Panc1 (cell line): Measurements from ENCODE around the gene PROK1. TPM values are rescaled to one million over a fixed set of nuclear protein-coding genes. Genes with fewer than 3 reads are reported as not detected.

Experiments used
- ATAC-seq: fragments of 200-7000 bp; cut with Tn5 transposase; 2 replicates; pipeline ENCODE4 v1.9.1; 2020; ENCODE audit warnings: mild to moderate bottlenecking, moderate library complexity
- BruUV-seq: library from RNA; stranded (reverse); fragments of 400-500 nt; replicated peaks from 2 replicates; lab custom pipeline; 2021; lab: Mats Ljungman, UMichigan
- CTCF ChIA-PET: fragments of 300-600 bp; sonication (Branson Sonifier 250); formaldehyde crosslinking; loops from one replicate; lab custom pipeline; 2022; ENCODE audit warnings: antibody characterized with exemption; lab: Charles Lee
- POLR2A ChIA-PET: fragments of 300-600 bp; sonication (Branson Sonifier 250); formaldehyde crosslinking; loops from one replicate; lab custom pipeline; 2022; ENCODE audit warnings: antibody characterized with exemption; lab: Charles Lee
- DNase-seq: peaks from one replicate; pipeline ENCODE4 v3.0.0-alpha.2; 2010; ENCODE audit warnings: low read depth, low spot score
- H3K27ac ChIP-seq: 2 replicates; pipeline ENCODE4 v1.5.1; 2011; ENCODE audit warnings: mild to moderate bottlenecking, low read length, inconsistent platforms
- H3K27me3 ChIP-seq: fragments of 200-500 bp; sonication (Bioruptor generic); 2 replicates; pipeline ENCODE4 v1.6.0; 2014; ENCODE audit warnings: low read length, inconsistent platforms; ENCODE audit not compliant: control insufficient read depth, insufficient read depth
- H3K36me3 ChIP-seq: fragments of 200-500 bp; sonication (Bioruptor generic); 2 replicates; pipeline ENCODE4 v1.5.1; 2014; ENCODE audit warnings: inconsistent platforms, mild to moderate bottlenecking, low read length, moderate library complexity; ENCODE audit not compliant: control insufficient read depth, insufficient read depth
- H3K4me1 ChIP-seq: 2 replicates; pipeline ENCODE4 v1.5.1; 2011; ENCODE audit warnings: inconsistent platforms, mild to moderate bottlenecking, low read length, moderate library complexity; ENCODE audit not compliant: control insufficient read depth, insufficient read depth
- H3K4me3 ChIP-seq, 2 experiments: 2 replicates each; pipeline ENCODE4 v1.5.1; 2011 to 2012; ENCODE audit warnings: low read depth in 2 of 2, low read length in 2 of 2, mild to moderate bottlenecking in 2 of 2, inconsistent platforms in 1 of 2, moderate library complexity in 1 of 2
- H3K9me3 ChIP-seq: fragments of 200-500 bp; sonication (Bioruptor generic); 2 replicates; pipeline ENCODE4 v1.5.1; 2014; ENCODE audit warnings: low read depth, mild to moderate bottlenecking, inconsistent platforms, low read length, moderate library complexity; ENCODE audit not compliant: control insufficient read depth, insufficient read depth
- CTCF ChIP-seq: fragments of 450-650 bp; IDR thresholded peaks from 2 replicates; pipeline ENCODE4 v1.5.1; 2017; ENCODE audit warnings: mild to moderate bottlenecking
- POLR2AphosphoS5 ChIP-seq: IDR thresholded peaks from 2 replicates; pipeline ENCODE4 v1.6.1; 2012; ENCODE audit warnings: mild to moderate bottlenecking, low read depth, low read length, moderate library complexity
- SIN3A ChIP-seq: IDR thresholded peaks from 2 replicates; pipeline ENCODE4 v1.6.1; 2012; ENCODE audit warnings: low read depth, mild to moderate bottlenecking, low read length, moderate library complexity, borderline replicate concordance; ENCODE audit not compliant: insufficient read depth
- TCF7L2 ChIP-seq: IDR thresholded peaks from 2 replicates; pipeline ENCODE4 v1.6.1; 2011; ENCODE audit warnings: mild to moderate bottlenecking, low read depth, low read length, inconsistent platforms
- in situ Hi-C: cut with HindIII; loops from 2 replicates; pipeline ENCODE4 v1.10.0; 2016; ENCODE audit warnings: low sequenced_read_pairs, low pct_unique_long_range_greater_than_20kb
- intact Hi-C: fragments of 100-400 bp; cut with micrococcal nuclease; formaldehyde crosslinking; loops from one replicate; pipeline ENCODE4 v1.10.0; 2022; ENCODE audit not compliant: unreplicated experiment
- total RNA-seq: library from RNA; stranded (reverse); gene quantifications from one replicate; pipeline ENCODE4 v1.2.1, GENCODE V29; 2021; ENCODE audit not compliant: unreplicated experiment
- TF ChIP-seq, protein P1 (sequence below), 2 experiments: IDR thresholded peaks; 2 replicates each; pipeline ENCODE4 v1.6.1; 2011 to 2012; ENCODE audit warnings: low read depth in 2 of 2, control low read depth in 1 of 2, low read length in 1 of 2, mild to moderate bottlenecking in 1 of 2, moderate library complexity in 1 of 2; ENCODE audit not compliant: insufficient read depth in 1 of 2

The PROK1 gene
- total RNA-seq, 1 experiment from 2014 or later, result not detected

DNA sequence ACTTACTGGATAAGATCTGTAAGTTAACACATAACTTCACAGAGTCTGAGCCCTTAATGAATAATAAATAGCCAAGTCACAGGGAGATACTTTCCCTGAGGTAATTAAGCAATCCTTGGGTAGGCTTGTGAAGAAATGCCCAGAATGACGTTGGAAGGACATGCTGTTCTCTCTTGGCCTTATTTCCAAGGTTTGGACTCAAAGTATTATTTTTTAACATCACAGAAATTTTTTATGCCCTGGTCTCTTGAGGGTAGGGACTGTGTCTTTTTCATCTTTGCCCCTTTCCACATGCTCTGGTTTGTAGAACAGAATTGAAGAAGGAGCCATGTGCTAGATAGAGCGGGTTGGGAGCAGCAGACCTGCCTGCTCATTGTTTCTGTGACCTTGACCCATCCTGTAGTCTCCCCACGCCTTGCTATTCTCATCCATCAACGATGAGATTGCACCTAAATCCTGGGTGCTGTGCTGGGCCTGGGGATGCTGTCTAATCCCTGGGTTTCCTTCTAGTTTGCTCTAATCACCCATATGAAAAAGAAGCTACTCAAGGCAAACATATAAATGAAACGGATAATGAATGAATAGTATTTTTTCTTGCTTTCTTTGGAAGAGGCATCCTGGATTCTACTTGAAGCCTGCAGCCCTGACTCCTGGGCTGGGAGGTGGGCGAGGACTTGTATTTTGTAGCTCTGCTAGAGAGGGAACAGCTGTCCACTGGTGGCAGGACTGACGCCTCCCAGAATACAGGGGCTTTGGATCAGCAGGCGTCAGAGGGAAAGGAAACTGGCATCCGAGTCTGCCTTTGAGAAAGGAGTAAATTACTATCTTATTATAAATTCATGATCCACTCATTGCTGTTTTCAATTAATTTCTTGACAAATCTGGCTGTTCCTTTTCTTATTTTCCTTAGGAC is 26.0 kb upstream of the PROK1 start:
- POLR2A ChIA-PET, result no interaction called here
- no peak for DNase-seq
- Histone ChIP-seq H3K9me3 (no peaks in the 10 kb centered on the region), H3K4me1 (no peaks in the 10 kb centered on the region), H3K36me3 (no peaks in the 10 kb centered on the region), H3K4me3 (no peak overlapping the region), H3K27ac (no peak overlapping the region), H3K27me3 (peaks cover 2% of the 10 kb centered on the region; the same call in 1 of the 2 replicates)
- CTCF ChIA-PET, result no interaction called here
- BruUV-seq, result no TSS peak
- no peak for ATAC-seq
- intact Hi-C loops, result no loop called here
- in situ Hi-C loops, result no loop called here
- TF ChIP-seq CTCF, result no peak
- no peak for TF ChIP-seq SIN3A
- no peak for TF ChIP-seq POLR2AphosphoS5
- no peak for TF ChIP-seq TCF7L2
- TF ChIP-seq, protein P1, sequence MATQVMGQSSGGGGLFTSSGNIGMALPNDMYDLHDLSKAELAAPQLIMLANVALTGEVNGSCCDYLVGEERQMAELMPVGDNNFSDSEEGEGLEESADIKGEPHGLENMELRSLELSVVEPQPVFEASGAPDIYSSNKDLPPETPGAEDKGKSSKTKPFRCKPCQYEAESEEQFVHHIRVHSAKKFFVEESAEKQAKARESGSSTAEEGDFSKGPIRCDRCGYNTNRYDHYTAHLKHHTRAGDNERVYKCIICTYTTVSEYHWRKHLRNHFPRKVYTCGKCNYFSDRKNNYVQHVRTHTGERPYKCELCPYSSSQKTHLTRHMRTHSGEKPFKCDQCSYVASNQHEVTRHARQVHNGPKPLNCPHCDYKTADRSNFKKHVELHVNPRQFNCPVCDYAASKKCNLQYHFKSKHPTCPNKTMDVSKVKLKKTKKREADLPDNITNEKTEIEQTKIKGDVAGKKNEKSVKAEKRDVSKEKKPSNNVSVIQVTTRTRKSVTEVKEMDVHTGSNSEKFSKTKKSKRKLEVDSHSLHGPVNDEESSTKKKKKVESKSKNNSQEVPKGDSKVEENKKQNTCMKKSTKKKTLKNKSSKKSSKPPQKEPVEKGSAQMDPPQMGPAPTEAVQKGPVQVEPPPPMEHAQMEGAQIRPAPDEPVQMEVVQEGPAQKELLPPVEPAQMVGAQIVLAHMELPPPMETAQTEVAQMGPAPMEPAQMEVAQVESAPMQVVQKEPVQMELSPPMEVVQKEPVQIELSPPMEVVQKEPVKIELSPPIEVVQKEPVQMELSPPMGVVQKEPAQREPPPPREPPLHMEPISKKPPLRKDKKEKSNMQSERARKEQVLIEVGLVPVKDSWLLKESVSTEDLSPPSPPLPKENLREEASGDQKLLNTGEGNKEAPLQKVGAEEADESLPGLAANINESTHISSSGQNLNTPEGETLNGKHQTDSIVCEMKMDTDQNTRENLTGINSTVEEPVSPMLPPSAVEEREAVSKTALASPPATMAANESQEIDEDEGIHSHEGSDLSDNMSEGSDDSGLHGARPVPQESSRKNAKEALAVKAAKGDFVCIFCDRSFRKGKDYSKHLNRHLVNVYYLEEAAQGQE (IDR thresholded peaks at IDR 0.05; ENCODE audit: insufficient read depth in 1 of 2, low read depth in 2 of 2, low read length in 1 of 2), result no peak

DNA sequence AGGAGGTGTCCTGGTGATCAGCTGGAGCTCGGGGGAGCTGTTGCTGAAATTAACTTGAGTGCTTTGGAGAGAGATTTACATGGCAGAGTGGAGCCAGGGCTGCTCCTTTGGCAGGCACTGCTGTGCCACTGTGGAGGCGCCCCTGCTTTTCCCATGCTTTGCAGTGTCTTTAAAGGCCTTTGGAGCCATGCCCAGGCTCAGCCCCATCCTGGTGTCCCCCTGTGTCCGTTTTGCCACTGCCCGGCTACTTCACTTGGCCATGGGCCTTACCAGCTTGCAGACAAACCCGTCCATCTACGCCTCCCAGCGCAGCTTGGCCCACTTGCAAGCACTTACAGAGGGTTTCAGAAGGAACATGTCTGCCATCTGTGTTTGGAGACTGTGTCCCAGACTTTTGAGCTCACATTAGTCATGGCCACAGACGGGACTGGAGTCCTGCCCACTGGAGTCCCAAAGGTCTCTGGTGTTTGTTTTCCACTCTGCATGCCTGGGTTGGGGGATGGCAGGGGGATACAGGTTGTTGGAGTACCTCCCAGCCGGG is 25.3 kb upstream of the PROK1 start:
- H3K4me1 ChIP-seq, result no peaks in the 10 kb centered on the region
- no peak overlapping the region for H3K27ac ChIP-seq
- ATAC-seq (no peak), DNase-seq (no peak)
- POLR2A ChIA-PET, result no interaction called here
- TF ChIP-seq CTCF (no peak), SIN3A (no peak)
- BruUV-seq, result no TSS peak
- peaks cover 2% of the 10 kb centered on the region; the same call in 1 of the 2 replicates for H3K27me3 ChIP-seq
- no peaks in the 10 kb centered on the region for H3K36me3 ChIP-seq
- in situ Hi-C loops, result no loop called here
- intact Hi-C loops, result no loop called here
- CTCF ChIA-PET, result no interaction called here
- H3K9me3 ChIP-seq, result no peaks in the 10 kb centered on the region
- no peak overlapping the region for H3K4me3 ChIP-seq
